SK-N-MC (cell line): ENCODE results near the gene AFDN.
"Not testable (repeated sequence)": the region's sequence is repeated elsewhere in the genome, so short reads cannot be mapped to it uniquely, and the experiment has no call there.

Source experiments
- DNase-seq: peaks from one replicate; pipeline ENCODE4 v3.0.0-alpha.2; 2011; ENCODE audit warnings: low read depth, low spot score
- H3K27ac ChIP-seq: fragments of 200-600 bp; sonication (generic); 2 replicates; pipeline ENCODE4 v1.5.1; 2016; ENCODE audit warnings: mixed run types
- H3K36me3 ChIP-seq: fragments of 200-600 bp; sonication (generic); 2 replicates; pipeline ENCODE4 v1.6.1; 2017; ENCODE audit warnings: antibody characterized with exemption, low read length, mixed read lengths; ENCODE audit not compliant: insufficient read depth
- H3K4me3 ChIP-seq: fragments of 200-600 bp; sonication (generic); 2 replicates; pipeline ENCODE4 v1.5.1; 2016
- H3K9ac ChIP-seq: fragments of 200-600 bp; sonication (generic); 2 replicates; pipeline ENCODE4 v1.8.0; 2017; ENCODE audit warnings: mixed run types, mixed read lengths; ENCODE audit not compliant: insufficient read length
- H3K9me3 ChIP-seq: fragments of 200-600 bp; sonication (generic); 2 replicates; pipeline ENCODE4 v1.6.1; 2017; ENCODE audit warnings: low read depth, mild to moderate bottlenecking, antibody characterized with exemption, low read length, moderate library complexity, mixed read lengths
- EZH2 ChIP-seq: fragments of 200-600 bp; sonication (generic); IDR thresholded peaks from one replicate; pipeline ENCODE4 v1.6.1; 2017; ENCODE audit warnings: antibody characterized with exemption
- FOXP2 ChIP-seq: optimal IDR thresholded peaks from 2 replicates; pipeline ENCODE3; 2011; ENCODE audit warnings: mild to moderate bottlenecking, moderate library complexity; ENCODE audit not compliant: insufficient read depth; ENCODE audit errors: extremely low read length, control extremely low read depth
- POLR2AphosphoS5 ChIP-seq: IDR thresholded peaks from 2 replicates; pipeline ENCODE4 v1.6.1; 2012; ENCODE audit warnings: mild to moderate bottlenecking, low read depth, low read length, borderline replicate concordance

Gene AFDN

DNA sequence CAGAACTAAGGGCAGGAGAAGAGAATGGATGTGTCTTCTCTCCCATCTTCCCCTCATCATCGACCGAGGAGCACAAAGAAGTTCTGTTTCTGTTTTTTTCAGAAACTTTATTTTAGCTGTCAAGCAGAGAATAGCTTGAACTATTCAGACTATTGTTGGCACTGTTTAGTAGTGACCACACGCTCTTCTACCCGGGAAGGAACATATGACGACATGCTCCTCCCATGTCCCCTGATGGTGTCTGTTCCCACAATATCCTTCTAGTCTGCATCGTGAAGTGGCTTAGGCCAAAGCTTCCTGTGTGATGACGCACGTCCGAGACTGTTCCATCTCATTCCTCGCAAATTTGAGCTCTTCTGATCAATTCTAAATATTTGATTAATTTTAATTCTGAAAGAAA, 143.5 kb downstream of the AFDN start:
- no peak overlapping the region for H3K9ac ChIP-seq
- H3K9me3 ChIP-seq, result no peaks in the 10 kb centered on the region
- DNase-seq, result no peak
- TF ChIP-seq POLR2AphosphoS5, result no peak
- no peak for TF ChIP-seq FOXP2
- TF ChIP-seq EZH2, result no peak
- peaks cover 33% of the 10 kb centered on the region for H3K36me3 ChIP-seq
- no peak overlapping the region for H3K4me3 ChIP-seq
- no peak overlapping the region for H3K27ac ChIP-seq

DNA sequence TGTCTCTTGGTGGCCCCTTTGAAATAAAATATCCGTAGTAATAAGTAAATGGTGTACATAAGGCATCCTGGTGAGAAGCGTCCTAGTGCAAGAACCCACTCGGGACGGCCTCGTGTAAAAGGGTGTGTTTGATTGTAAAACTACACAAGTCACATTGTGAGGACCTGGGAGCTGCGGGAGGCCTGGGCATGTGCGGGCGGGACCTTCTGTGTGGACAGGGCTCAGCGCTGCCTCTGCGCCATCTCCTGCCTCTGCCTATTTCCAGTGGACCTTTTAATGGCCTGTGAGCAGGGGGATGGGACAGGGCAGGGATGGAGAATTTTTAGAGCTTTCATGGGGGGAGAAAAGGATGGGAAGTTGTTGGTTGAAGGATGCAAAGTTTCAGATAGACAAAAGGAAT, 145.5 kb downstream of the AFDN start:
- H3K36me3 ChIP-seq, result peaks cover 18% of the 10 kb centered on the region
- no peaks in the 10 kb centered on the region for H3K9me3 ChIP-seq
- DNase-seq, result no peak
- H3K4me3 ChIP-seq, result no peak overlapping the region
- TF ChIP-seq POLR2AphosphoS5 (no peak), EZH2 (no peak), FOXP2 (no peak)
- no peak overlapping the region for H3K27ac ChIP-seq
- H3K9ac ChIP-seq, result no peak overlapping the region

DNA sequence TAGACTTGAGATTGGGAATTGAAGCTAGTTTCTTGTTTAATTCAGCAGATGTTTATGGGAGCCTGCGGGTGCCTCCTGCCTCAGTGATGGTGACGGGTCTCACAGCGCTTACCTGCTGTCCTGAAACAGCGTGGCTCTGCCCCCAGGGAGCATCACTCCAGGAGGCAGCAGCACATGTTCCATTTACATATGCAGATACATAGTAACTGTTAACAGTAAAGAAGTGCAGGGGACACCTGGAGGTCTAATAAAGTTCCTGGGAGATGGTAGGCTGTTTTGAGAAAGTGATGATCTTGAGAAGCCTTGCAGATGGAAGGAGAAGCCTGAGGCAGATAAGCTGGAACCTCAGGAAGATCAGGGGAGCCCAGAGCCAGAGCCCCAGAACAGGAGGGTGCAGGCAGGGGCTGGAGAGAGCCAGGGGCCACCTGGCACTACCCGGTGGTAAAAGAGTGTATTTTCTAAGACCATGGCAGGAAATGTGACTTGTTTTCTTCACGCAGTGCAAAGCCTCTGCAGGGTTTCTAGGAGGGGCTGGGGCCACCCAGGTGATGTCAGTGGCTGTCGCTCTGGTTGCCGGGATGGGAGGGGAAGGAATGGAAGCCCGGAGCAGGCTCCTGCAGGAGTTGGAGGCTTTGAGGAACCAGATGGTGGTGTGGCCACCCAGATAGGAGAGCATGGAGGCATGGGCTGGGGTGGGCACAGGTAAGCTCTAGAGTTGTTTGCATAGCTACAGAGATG, 146.6 kb downstream of the AFDN start:
- Histone ChIP-seq H3K9me3 (no peaks in the 10 kb centered on the region), H3K36me3 (peaks cover 12% of the 10 kb centered on the region; the same call in 1 of the 2 replicates), H3K4me3 (no peak overlapping the region), H3K27ac (no peak overlapping the region), H3K9ac (no peak overlapping the region)
- no peak for DNase-seq
- TF ChIP-seq FOXP2 (no peak), EZH2 (no peak), POLR2AphosphoS5 (no peak)

DNA sequence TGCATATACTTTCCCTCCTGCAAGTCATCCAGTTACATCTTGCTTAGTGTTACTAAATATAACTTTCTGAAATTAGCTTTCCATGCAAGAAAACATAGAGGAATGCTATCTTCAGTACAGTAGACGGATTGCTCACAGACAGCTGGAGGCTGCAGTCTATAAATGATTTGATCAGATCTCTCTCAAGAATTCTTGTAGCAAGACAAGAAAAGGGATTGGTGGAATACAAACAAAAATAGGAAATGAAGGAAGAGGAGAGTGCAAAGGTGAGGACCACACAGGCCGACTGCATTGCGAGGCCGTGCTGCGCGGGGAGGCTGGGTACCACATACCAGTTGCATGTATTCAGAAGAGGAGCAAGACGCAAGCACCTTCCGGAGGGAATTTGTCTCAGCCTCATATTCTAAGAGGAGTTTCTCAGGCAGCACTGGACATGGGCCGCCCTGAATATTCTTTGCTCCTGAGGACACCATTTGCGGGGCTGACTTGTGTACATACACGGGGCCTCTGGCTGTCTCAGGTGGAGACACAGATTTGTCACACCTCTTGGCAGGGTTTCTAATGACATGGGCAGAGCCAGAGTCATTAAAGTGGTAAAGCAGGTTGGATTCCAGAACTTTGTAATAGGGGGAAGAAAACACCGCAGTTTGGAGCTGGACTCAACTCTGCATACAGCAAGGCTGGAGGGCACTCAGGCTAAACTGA, 148.1 kb downstream of the AFDN start:
- TF ChIP-seq FOXP2 (no peak), POLR2AphosphoS5 (no peak), EZH2 (no peak)
- Histone ChIP-seq H3K9ac (no peak overlapping the region), H3K4me3 (no peak overlapping the region), H3K9me3 (no peaks in the 10 kb centered on the region), H3K36me3 (peaks cover 6% of the 10 kb centered on the region; the same call in 1 of the 2 replicates), H3K27ac (no peak overlapping the region)
- no peak for DNase-seq

DNA sequence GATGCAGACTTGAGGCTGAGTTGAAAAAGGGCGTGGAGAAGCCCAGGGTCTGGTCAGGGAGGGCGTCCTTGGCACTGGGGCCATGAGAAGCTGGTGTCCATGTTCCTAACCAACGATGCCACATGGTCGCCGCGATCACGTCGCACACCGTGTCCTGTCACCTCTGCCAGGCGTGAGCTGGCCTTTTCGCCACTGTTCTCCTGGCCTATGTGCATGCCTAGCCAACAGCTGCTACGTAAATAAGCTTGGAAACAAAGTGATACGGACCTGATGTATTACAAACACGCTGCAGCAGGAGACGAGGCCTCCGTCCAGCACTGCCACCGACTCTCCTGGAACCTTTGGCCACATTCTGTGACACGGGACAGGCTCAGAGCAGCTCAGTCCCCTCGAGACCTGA, 148.7 kb downstream of the AFDN start:
- TF ChIP-seq POLR2AphosphoS5, result no peak
- TF ChIP-seq FOXP2, result no peak
- no peak for TF ChIP-seq EZH2
- H3K4me3 ChIP-seq, result no peak overlapping the region
- H3K27ac ChIP-seq, result no peak overlapping the region
- no peaks in the 10 kb centered on the region for H3K9me3 ChIP-seq
- DNase-seq, result no peak
- H3K36me3 ChIP-seq, result no peaks in the 10 kb centered on the region
- H3K9ac ChIP-seq, result no peak overlapping the region

DNA sequence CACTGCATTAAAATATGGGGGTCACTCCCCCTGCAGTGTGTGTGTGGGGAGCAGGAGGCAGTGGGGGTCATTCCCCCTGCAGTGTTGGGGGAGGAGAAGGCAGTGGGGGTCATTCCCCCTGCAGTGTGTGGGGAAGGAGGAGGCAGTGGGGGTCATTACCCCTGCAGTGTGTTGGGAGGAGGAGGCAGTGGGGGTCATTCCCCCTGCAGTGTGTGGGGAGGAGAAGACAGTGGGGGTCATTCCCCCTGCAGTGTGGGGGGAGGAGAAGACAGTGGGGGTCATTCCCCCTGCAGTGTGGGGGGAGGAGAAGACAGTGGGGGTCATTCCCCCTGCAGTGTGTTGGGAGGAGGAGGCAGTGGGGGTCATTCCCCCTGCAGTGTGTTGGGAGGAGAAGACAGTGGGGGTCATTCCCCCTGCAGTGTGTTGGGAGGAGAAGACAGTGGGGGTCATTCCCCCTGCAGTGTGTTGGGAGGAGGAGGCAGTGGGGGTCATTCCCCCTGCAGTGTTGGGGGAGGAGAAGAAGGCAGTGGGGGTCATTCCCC, 149.5 kb downstream of the AFDN start:
- DNase-seq, H3K36me3 ChIP-seq, H3K9me3 ChIP-seq: not testable (repeated sequence)

DNA sequence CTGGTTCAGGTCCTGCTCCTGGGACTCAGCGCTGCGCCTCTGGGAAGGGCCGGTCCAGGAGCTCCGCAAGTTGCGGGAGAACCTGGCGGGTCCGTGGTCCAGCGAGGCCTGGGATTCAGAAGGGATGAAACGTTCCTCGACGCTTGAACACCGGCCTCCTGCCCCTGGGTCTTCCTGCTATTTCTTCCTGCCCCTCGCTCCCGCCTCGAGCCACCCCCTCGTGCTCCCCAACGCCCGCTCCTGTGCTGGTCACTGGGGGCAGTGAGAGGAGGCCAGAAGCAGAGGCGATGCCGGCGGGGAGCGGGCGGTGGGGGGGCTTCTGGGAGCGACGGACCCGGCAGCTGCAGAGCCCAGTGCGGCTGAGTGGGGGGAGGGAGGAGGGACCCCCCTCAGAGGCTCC, 150.0 kb downstream of the AFDN start:
- DNase-seq, result no peak
- Histone ChIP-seq H3K36me3 (no peaks in the 10 kb centered on the region), H3K27ac (no peak overlapping the region), H3K9me3 (no peaks in the 10 kb centered on the region), H3K4me3 (no peak overlapping the region), H3K9ac (no peak overlapping the region)
- no peak for TF ChIP-seq FOXP2
- TF ChIP-seq POLR2AphosphoS5, result no peak
- no peak for TF ChIP-seq EZH2

More for the DNA sequence above, 149.5 kb downstream of the AFDN start:
- H3K27ac ChIP-seq, H3K9ac ChIP-seq, H3K4me3 ChIP-seq: not testable (repeated sequence)

DNA sequence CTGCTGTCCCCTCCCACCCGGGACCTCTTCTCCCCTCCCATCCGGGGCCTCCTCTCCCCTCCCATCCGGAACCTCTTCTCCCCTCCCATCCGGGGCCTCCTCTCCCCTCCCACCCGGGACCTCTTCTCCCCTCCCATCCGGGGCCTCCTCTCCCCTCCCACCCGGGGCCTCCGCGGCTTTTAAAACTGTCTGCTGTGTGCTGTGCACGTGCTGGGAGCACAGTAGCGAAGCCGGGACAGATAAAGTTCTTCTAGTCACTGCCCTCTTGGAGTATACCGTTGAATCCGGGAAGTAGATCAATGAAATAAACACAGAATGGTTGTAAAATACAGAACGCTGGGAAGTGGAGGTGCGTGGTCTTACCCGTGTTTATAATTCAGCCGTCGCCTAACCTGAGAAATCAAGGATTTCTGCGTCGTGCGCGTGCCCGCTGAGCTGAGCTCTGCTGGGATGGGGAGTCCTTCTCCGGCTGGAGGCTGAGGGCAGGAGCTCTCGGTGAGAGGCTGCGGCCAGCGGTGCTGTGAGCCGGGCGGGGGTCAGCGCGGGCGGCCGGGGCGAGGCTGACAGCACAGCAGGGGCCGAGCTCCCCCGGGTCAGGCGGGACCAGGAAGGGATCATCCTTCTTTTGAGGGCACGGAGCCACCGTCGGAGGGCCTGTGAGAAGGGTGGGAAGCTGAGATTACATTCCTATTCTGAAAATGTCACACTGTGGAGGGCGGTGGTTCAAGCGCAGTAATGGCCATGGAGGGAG, 151.2 kb downstream of the AFDN start:
- no peak for DNase-seq
- no peaks in the 10 kb centered on the region for H3K36me3 ChIP-seq
- H3K9me3 ChIP-seq, result no peaks in the 10 kb centered on the region
- H3K9ac ChIP-seq, result no peak overlapping the region
- no peak overlapping the region for H3K27ac ChIP-seq
- H3K4me3 ChIP-seq, result no peak overlapping the region
- no peak for TF ChIP-seq EZH2
- no peak for TF ChIP-seq POLR2AphosphoS5
- TF ChIP-seq FOXP2, result no peak

DNA sequence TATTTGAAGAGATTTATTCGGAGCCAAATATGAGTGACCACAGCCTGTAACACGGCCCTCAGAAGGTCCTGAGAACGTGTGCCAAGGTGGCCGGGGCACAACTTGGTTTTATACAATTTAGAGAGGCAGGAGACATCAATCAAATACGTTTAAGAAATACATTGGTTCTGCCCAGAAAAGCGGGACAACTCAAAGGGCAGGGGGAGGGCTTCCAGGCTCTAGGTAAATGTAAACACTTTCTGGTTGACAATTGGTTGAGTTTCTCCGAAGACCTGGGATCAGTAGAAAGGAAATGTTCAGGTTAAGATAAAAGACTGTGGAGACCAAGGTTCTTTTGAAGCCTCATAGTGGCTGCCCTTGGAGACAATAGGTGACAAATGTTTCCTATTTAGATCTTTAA, 151.9 kb downstream of the AFDN start:
- no peak overlapping the region for H3K27ac ChIP-seq
- no peaks in the 10 kb centered on the region for H3K9me3 ChIP-seq
- H3K9ac ChIP-seq, result no peak overlapping the region
- DNase-seq, result no peak
- H3K4me3 ChIP-seq, result no peak overlapping the region
- H3K36me3 ChIP-seq, result no peaks in the 10 kb centered on the region
- TF ChIP-seq EZH2 (no peak), FOXP2 (no peak), POLR2AphosphoS5 (no peak)
